Transverse colon (tissue), 4 donors: ENCODE data around the gene MUC6. TPM values are rescaled to one million over a fixed set of nuclear protein-coding genes. Genes with fewer than 3 reads are reported as not detected.

Experiments used
- DNase-seq: peaks from one replicate; pipeline ENCODE4 v3.0.0-alpha.2; 2019
- H3K27ac ChIP-seq, 4 donors: fragments of 200-600 bp; sonication (generic); 2 replicates each; pipeline ENCODE4 v1.5.1; 2016 to 2018; ENCODE audit warnings: inconsistent platforms in 4 of 4
- H3K27me3 ChIP-seq: fragments of 200-600 bp; sonication (generic); 2 replicates; pipeline ENCODE4 v1.5.1; 2017; ENCODE audit warnings: inconsistent platforms
- H3K36me3 ChIP-seq, 4 donors: fragments of 200-600 bp; sonication (generic); 2 replicates each; pipeline ENCODE4 v1.5.1; 2017 to 2019; ENCODE audit warnings: inconsistent platforms in 4 of 4
- H3K4me1 ChIP-seq, 4 donors: fragments of 200-600 bp; sonication (generic); 2 replicates each; pipeline ENCODE4 v1.5.1; 2017 to 2020; ENCODE audit warnings: inconsistent platforms in 4 of 4
- H3K4me3 ChIP-seq, 4 donors: fragments of 200-600 bp; sonication (generic); 1 replicate in 1 of 4; 2 replicates in 3 of 4; pipeline versions ENCODE4 v1.5.1 to v1.6.1; 2017 to 2019; ENCODE audit warnings: inconsistent platforms in 4 of 4
- H3K9me3 ChIP-seq, 2 donors: fragments of 200-600 bp; sonication (generic); 2 replicates each; pipeline ENCODE4 v1.5.1; 2017 to 2019; ENCODE audit warnings: inconsistent platforms in 2 of 2
- CTCF ChIP-seq, 5 experiments: fragments of 200-600 bp in 3 of 5; fragments of 450-650 bp in 2 of 5; sonication (generic) in 3 of 5; IDR thresholded peaks; 1 replicate in 2 of 5; 2 replicates in 3 of 5; pipeline ENCODE4 v1.5.1; 2016 to 2017; ENCODE audit warnings: antibody characterized with exemption in 5 of 5, inconsistent platforms in 3 of 5, mild to moderate bottlenecking in 2 of 5, moderate library complexity in 1 of 5
- EP300 ChIP-seq: sonication (generic); formaldehyde crosslinking; IDR thresholded peaks from one replicate; pipeline ENCODE4 v1.6.1; 2017; ENCODE audit warnings: antibody characterized with exemption, low read depth
- POLR2A ChIP-seq: fragments of 450-650 bp; IDR thresholded peaks from one replicate; pipeline ENCODE4 v1.6.1; 2016; ENCODE audit warnings: antibody characterized with exemption, mild to moderate bottlenecking, moderate library complexity
- POLR2AphosphoS5 ChIP-seq, 3 donors: sonication (generic); formaldehyde crosslinking; IDR thresholded peaks; one replicate each; pipeline ENCODE4 v1.6.1; 2016; ENCODE audit warnings: antibody characterized with exemption in 3 of 3
- WGBS, 2 donors: methylation state at CpG; one replicate each; pipeline ENCODE4 v1.1.5; 2018; ENCODE audit warnings: low coverage in 1 of 2; 5-methylcytosine and 5-hydroxymethylcytosine counted together
- in situ Hi-C, 4 donors: fragments of 200-750 bp; cut with MboI; loops; one replicate each; pipeline versions ENCODE4 v1.15.0 to v1.15.1; 2017; ENCODE audit warnings: low sequenced_read_pairs in 3 of 4, low pct_ligation_motif_present in 1 of 4, low pct_unique_long_range_greater_than_20kb in 1 of 4
- intact Hi-C: fragments of 100-400 bp; cut with DNase I; formaldehyde crosslinking; loops from one replicate; pipeline ENCODE4 v1.15.1; 2023; ENCODE audit warnings: low total_unique reads
- total RNA-seq, 4 donors: library from RNA; depleted of rRNA; stranded (reverse); fragments of >200 nt; gene quantifications; one replicate each; pipeline ENCODE4 v1.1.0, GENCODE V29; 2016

MUC6 gene
- total RNA-seq, 4 donors from 2014 or later, result not detected

DNA sequence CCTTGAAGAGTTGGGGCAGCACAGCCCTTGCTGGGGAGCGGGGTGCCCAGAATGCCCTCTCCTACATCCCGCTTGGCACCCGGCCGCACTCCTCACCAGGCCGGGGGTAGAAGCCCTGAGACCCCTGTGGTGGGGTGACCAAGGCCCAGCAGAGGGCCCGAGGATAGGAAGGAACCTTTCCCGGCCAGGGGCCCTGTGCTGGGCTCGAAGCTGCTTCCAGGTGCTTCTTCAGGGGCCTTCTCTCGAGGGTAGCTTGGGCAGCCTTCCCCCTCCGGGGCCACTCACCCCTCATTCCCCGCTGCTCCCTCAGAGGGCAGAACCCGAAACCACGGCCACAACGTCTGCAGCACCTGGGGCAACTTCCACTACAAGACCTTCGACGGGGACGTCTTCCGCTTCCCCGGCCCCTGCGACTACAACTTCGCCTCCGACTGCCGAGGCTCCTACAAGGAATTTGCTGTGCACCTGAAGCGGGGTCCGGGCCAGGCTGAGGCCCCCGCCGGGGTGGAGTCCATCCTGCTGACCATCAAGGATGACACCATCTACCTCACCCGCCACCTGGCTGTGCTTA, 38.9 kb upstream of the MUC6 start:
- intact Hi-C loops (no loop called here), in situ Hi-C loops (no loop called here)
- Histone ChIP-seq H3K36me3 (no peaks in the 10 kb centered on the region), H3K4me1 (peaks cover 11 to 21% (median 17%) of the 10 kb centered on the region in 4 donors), H3K4me3 (peak overlapping the region in 3 of 4 donors; percentile 20 to 32 (median 29)), H3K9me3 (no peaks in the 10 kb centered on the region), H3K27ac (peak overlapping the region; percentile 0 to 67 (median 60)), H3K27me3 (peaks cover 8% of the 10 kb centered on the region)
- 91 to 100% methylated on average over 2 to 28 of the region's 28 CpGs for WGBS, 2 donors
- no peak for DNase-seq
- TF ChIP-seq EP300, result no peak
- TF ChIP-seq POLR2AphosphoS5 (IDR thresholded peaks at IDR 0.05), result no peak
- TF ChIP-seq POLR2A, result no peak
- no peak for TF ChIP-seq CTCF (IDR thresholded peaks at IDR 0.05)

DNA sequence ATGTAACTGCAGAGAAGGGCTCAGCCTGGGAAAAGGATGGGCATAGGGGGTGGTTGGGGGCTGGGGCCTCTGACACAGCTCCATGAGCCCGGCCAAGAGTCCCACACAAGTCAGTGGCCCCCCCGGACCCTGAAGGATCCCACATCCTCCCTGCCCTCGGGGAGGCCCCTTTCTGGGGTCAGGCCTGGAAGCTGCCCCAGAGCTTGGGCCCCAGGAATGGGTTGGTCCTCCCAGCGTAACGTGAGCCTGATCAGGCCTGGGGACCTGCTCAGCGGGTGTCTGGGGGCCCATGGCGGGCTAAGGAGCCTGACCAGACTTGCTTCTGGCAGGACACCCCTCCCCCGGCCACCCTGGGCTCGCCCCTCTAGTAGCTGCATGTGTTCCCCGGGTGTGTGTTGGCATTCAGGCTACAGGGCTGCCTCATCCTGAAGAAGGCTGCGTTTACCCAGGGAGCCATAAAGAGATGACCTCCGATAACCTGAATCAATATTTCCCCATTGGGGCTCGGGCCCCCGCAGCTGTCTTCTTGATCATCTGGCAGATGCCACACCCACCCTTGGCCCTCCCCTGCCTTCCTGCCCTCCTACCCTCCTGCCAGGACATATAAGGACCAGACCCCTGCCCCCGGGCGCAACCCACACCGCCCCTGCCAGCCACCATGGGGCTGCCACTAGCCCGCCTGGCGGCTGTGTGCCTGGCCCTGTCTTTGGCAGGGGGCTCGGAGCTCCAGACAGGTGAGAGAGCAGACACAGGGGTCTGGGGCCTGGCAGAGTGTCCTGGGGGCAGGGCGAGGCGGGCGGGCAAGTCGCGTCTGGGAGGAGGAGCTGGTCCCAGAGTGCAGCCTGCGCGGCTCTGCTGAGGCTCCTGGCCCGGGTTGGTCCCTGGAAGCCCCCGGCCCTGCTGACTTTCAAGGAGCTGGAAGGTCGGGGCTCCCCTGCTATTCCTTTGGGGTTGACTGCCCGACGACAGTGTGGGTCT, 38.0 kb upstream of the MUC6 start, which contains the start of gene MUC2:
Gene MUC2, plus strand, starts transcription at position 631 of the 978 bp plus-strand sequence.
- 65 to 82% methylated on average over 9 to 18 of the region's 32 CpGs for WGBS, 2 donors
- Histone ChIP-seq H3K27me3 (peaks cover 8% of the 10 kb centered on the region), H3K36me3 (no peaks in the 10 kb centered on the region), H3K9me3 (no peaks in the 10 kb centered on the region), H3K27ac (peak within 1 kb of the TSS; percentile 0 to 67 (median 60)), H3K4me3 (peak within 1 kb of the TSS in 3 of 4 donors; percentile 20 to 32 (median 29)), H3K4me1 (peaks cover 11 to 21% (median 17%) of the 10 kb centered on the region in 4 donors)
- intact Hi-C loops, result no loop called here
- TF ChIP-seq CTCF (IDR thresholded peaks at IDR 0.05) (no peak), POLR2AphosphoS5 (IDR thresholded peaks at IDR 0.05) (peak in 1 of 3 donors; percentile 66), EP300 (no peak), POLR2A (peak; percentile 68)
- peak; percentile 50 for DNase-seq
- in situ Hi-C loops, result no loop called here

DNA sequence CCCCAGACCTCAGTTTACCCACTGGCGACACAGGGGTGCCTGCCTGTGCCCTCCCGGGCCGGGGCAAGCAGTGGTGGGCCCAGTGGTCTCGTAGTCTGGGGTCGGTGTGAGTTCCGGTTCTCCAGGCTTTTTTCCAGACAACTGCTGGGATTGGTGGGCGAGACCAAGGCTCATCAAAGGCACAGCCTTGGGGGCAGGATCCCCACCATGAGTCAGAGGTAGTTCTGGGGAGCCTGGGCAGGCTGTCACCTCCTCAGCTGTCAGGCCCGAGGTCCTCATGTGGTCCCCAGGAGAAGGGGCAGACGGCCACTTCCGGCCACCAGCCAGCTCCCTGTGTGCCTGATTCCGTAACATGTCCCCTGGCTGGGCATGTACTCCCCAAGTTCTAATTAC, 37.3 kb upstream of the MUC6 start:
- H3K4me1 ChIP-seq, result peaks cover 11 to 21% (median 17%) of the 10 kb centered on the region in 4 donors
- H3K27ac ChIP-seq, result peak overlapping the region in 3 of 4 donors; percentile 50 to 62 (median 54)
- intact Hi-C loops (no loop called here), in situ Hi-C loops (no loop called here)
- H3K27me3 ChIP-seq, result peaks cover 8% of the 10 kb centered on the region
- DNase-seq, result no peak
- WGBS, 2 donors, result 70 to 77% methylated on average over 2 to 8 of the region's 11 CpGs
- no peak for TF ChIP-seq EP300
- no peak for TF ChIP-seq POLR2AphosphoS5 (IDR thresholded peaks at IDR 0.05)
- no peak for TF ChIP-seq POLR2A
- no peak for TF ChIP-seq CTCF (IDR thresholded peaks at IDR 0.05)
- H3K36me3 ChIP-seq, result no peaks in the 10 kb centered on the region
- no peaks in the 10 kb centered on the region for H3K9me3 ChIP-seq
- no peak overlapping the region for H3K4me3 ChIP-seq

GRCh38 chr11:1073261-1073724, 36.8 kb upstream of the MUC6 start:
- Histone ChIP-seq H3K27me3 (peaks cover 8% of the 10 kb centered on the region), H3K27ac (peak overlapping the region in 3 of 4 donors; percentile 50 to 62 (median 54)), H3K4me1 (peaks cover 11 to 22% (median 19%) of the 10 kb centered on the region in 4 donors), H3K9me3 (no peaks in the 10 kb centered on the region), H3K36me3 (no peaks in the 10 kb centered on the region), H3K4me3 (no peak overlapping the region)
- in situ Hi-C loops, result no loop called here
- peak; percentile 12 for TF ChIP-seq POLR2A
- no peak for TF ChIP-seq EP300
- TF ChIP-seq CTCF (IDR thresholded peaks at IDR 0.05), result no peak
- TF ChIP-seq POLR2AphosphoS5 (IDR thresholded peaks at IDR 0.05), result peak in 2 of 3 donors; percentile 41 to 55
- DNase-seq, result peak; percentile 86
- intact Hi-C loops, result no loop called here
- 20% methylated on average over 2 of the region's 13 CpGs; no CpG with 5 or more reads in 1 of the 2 donors for WGBS, 2 donors
